Tibial nerve (tissue), 4 donors: ENCODE measurements around the gene TCAP. TPM values are rescaled to one million over a fixed set of nuclear protein-coding genes. Genes with fewer than 3 reads are reported as not detected.

Experiments used
- DNase-seq, 2 donors: peaks; one replicate each; pipeline ENCODE4 v3.0.0-alpha.2; 2019; ENCODE audit warnings: low spot score in 2 of 2
- H3K27ac ChIP-seq, 4 donors: fragments of 200-600 bp; sonication (generic) in 3 of 4; one replicate each; pipeline ENCODE4 v1.5.1; 2017 to 2019; ENCODE audit warnings: mild to moderate bottlenecking in 1 of 4
- H3K27me3 ChIP-seq, 2 donors: fragments of 200-600 bp; sonication (generic) in 1 of 2; one replicate each; pipeline versions ENCODE4 v1.5.1 to v1.6.0; 2017 to 2019
- H3K36me3 ChIP-seq, 3 donors: fragments of 200-600 bp; sonication (generic); one replicate each; pipeline ENCODE4 v1.5.1; 2018 to 2019
- H3K4me1 ChIP-seq, 4 donors: fragments of 200-600 bp; sonication (generic) in 3 of 4; one replicate each; pipeline ENCODE4 v1.5.1; 2017 to 2019
- H3K4me3 ChIP-seq, 4 donors: fragments of 200-600 bp; sonication (generic) in 3 of 4; one replicate each; pipeline ENCODE4 v1.5.1; 2017 to 2019; ENCODE audit warnings: mild to moderate bottlenecking in 1 of 4, moderate library complexity in 1 of 4
- H3K9me3 ChIP-seq, 4 donors: fragments of 200-600 bp; sonication (generic) in 3 of 4; one replicate each; pipeline ENCODE4 v1.5.1; 2017 to 2019
- EP300 ChIP-seq, 2 donors: sonication (generic); formaldehyde crosslinking; IDR thresholded peaks; one replicate each; pipeline ENCODE4 v1.6.1; 2017; ENCODE audit warnings: antibody characterized with exemption in 2 of 2, mild to moderate bottlenecking in 1 of 2
- POLR2A ChIP-seq, 2 donors: fragments of 450-650 bp; IDR thresholded peaks; one replicate each; pipeline ENCODE4 v1.6.1; 2017; ENCODE audit warnings: antibody characterized with exemption in 2 of 2, mild to moderate bottlenecking in 2 of 2, moderate library complexity in 2 of 2
- WGBS, 2 donors: methylation state at CpG; one replicate each; pipeline ENCODE4 v1.1.5; 2018; 5-methylcytosine and 5-hydroxymethylcytosine counted together
- total RNA-seq, 4 donors: library from RNA; depleted of rRNA; stranded (reverse); fragments of >200 nt; gene quantifications; one replicate each; pipeline ENCODE4 v1.1.0, GENCODE V29; 2016
- TF ChIP-seq, protein P1 (sequence below), 5 experiments: fragments of 200-600 bp in 3 of 5; fragments of 450-650 bp in 2 of 5; sonication (generic) in 3 of 5; IDR thresholded peaks; one replicate each; pipeline ENCODE4 v1.5.1; 2016 to 2019; ENCODE audit warnings: antibody characterized with exemption in 5 of 5, mild to moderate bottlenecking in 3 of 5, moderate library complexity in 2 of 5

The TCAP gene
- total RNA-seq, 4 donors from 2014 or later: 0.30 to 5.5 (median 0.61) TPM

DNA sequence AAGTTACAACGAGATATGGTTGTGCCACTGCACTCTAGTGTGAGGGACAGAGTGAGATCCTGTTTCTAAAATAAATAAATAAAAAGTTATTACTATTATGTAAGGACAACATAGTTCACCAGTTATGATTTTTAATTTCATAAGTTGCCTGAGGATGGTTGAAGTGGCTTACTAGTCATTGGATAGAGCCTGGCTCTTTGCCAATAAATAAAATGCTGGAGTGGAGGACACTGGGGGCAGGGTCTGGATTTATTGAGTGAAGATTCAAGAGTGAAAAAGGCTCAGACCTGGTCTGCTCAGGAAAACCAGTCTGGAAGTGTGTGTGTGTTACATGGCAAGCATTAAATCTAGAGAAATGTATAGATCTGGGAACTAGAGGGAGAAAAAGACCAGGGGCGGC lies 26.1 kb upstream of the TCAP start:
- Histone ChIP-seq H3K9me3 (no peaks in the 10 kb centered on the region), H3K4me3 (no peak overlapping the region), H3K36me3 (no peaks in the 10 kb centered on the region), H3K27ac (peak overlapping the region in 2 of 4 donors; percentile 72 to 78), H3K4me1 (peaks cover 0 to 94% (median 51%) of the 10 kb centered on the region in 4 donors), H3K27me3 (no peaks in the 10 kb centered on the region)
- TF ChIP-seq POLR2A (IDR thresholded peaks at IDR 0.05) (no peak), EP300 (IDR thresholded peaks at IDR 0.05) (no peak)
- DNase-seq: no peak
- WGBS, 2 donors: 62 to 68% methylated on average over 2 of the region's 2 CpGs

DNA sequence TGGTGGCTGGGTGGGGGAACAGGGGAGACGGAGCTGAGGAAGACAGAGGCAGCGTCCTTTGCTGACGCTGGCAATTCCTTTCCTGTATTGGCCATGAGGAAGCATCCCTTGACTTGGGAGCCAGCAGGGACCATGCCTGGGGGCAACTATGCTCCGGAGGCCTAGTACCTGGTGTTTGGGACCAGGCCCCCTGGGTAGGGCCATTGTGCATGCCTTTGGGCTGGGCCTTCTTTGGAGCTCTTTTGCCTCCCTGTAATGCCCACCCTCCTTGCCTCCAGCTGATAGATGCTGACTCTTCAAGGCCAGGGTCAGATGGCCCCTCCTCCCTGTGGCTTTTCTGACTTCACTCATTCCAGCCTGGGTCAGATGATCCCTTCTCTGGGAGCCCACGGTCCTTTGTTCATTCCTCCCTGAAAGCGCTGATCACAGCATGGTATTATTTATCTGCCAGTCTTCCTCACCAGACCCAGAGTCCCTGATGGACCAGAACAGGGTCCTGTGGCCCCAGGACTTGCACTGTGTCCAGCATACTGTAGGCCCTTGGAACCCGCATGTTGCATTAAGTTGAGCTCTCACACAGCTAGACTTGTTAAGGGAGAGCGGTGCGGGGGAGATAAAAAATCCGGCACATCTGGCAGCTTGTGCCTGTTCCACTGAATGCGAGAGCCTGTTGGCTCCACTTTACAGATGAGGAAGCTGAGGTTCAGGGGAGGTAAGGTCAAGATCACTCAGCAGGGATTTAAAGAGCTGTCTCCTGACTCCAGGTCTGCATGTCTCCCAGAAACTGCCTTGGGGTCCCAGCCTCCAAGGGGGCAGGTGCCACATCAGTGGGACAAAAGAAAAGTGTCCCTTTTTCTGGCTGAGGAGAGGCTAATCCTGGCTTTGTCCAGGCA lies 25.3 kb upstream of the TCAP start:
- DNase-seq: no peak
- TF ChIP-seq, protein P1, sequence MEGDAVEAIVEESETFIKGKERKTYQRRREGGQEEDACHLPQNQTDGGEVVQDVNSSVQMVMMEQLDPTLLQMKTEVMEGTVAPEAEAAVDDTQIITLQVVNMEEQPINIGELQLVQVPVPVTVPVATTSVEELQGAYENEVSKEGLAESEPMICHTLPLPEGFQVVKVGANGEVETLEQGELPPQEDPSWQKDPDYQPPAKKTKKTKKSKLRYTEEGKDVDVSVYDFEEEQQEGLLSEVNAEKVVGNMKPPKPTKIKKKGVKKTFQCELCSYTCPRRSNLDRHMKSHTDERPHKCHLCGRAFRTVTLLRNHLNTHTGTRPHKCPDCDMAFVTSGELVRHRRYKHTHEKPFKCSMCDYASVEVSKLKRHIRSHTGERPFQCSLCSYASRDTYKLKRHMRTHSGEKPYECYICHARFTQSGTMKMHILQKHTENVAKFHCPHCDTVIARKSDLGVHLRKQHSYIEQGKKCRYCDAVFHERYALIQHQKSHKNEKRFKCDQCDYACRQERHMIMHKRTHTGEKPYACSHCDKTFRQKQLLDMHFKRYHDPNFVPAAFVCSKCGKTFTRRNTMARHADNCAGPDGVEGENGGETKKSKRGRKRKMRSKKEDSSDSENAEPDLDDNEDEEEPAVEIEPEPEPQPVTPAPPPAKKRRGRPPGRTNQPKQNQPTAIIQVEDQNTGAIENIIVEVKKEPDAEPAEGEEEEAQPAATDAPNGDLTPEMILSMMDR (IDR thresholded peaks at IDR 0.05): no peak
- peak in 1 of 2 donors; percentile 26 for TF ChIP-seq EP300 (IDR thresholded peaks at IDR 0.05)
- Histone ChIP-seq H3K36me3 (no peaks in the 10 kb centered on the region), H3K4me1 (peaks cover 0 to 92% (median 50%) of the 10 kb centered on the region in 4 donors), H3K27ac (peak overlapping the region in 2 of 4 donors; percentile 72 to 78), H3K4me3 (no peak overlapping the region), H3K27me3 (no peaks in the 10 kb centered on the region), H3K9me3 (no peaks in the 10 kb centered on the region)
- 67 to 70% methylated on average over 11 of the region's 11 CpGs for WGBS, 2 donors

DNA sequence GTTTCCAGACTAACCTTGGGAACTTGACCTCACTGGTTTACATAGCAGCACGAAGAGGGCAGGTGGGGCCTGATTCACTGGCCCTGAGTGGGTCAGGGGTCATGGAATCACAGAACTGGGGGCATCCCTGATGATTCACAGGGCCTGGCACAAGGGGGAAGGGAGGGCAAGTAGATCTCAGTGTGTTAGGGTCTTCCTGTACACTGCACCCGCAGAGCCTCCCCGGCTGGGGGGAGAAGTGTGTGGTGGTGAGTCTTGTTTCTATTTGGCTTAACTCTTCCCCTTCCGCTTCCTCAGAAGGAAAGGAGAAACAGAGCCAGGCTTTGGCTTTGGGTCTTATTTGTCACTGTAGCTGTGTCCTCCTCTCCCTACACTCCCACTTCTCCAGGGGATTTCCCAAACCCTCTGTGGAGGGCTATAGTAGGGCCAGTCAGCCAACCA lies 24.5 kb upstream of the TCAP start:
- H3K27me3 ChIP-seq: no peaks in the 10 kb centered on the region
- peaks cover 0 to 87% (median 50%) of the 10 kb centered on the region in 4 donors for H3K4me1 ChIP-seq
- 21 to 37% methylated on average over 4 of the region's 4 CpGs for WGBS, 2 donors
- H3K9me3 ChIP-seq: no peaks in the 10 kb centered on the region
- peak overlapping the region in 2 of 4 donors; percentile 72 to 78 for H3K27ac ChIP-seq
- no peak for DNase-seq
- TF ChIP-seq EP300 (IDR thresholded peaks at IDR 0.05) (no peak), POLR2A (IDR thresholded peaks at IDR 0.05) (no peak)
- TF ChIP-seq, protein P1 (IDR thresholded peaks at IDR 0.05): no peak
- H3K36me3 ChIP-seq: no peaks in the 10 kb centered on the region
- H3K4me3 ChIP-seq: no peak overlapping the region

DNA sequence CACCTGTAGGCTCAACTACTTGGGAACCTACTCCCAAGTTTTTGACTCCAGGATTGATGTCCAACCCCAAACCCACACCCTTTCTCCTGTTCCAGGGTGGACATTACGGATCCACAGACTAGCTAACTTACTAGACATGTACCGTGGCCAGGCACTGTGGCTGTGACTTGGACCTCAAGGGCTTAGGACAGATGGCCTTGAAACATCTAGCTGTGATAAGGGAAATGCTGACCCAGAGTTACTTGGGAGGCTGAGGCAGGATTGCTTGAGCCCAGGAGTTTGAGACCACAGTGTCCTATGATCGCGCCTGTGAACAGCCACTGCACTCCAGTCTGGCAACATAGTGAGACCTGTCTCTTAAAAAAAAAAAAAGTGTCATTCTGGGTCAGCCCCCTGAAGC lies 24.1 kb upstream of the TCAP start:
- no peaks in the 10 kb centered on the region for H3K36me3 ChIP-seq
- no peak for DNase-seq
- no peaks in the 10 kb centered on the region for H3K27me3 ChIP-seq
- peak overlapping the region in 1 of 4 donors; percentile 78 for H3K27ac ChIP-seq
- WGBS, 2 donors: 88 to 95% methylated on average over 4 of the region's 4 CpGs
- no peaks in the 10 kb centered on the region for H3K9me3 ChIP-seq
- no peak for TF ChIP-seq EP300 (IDR thresholded peaks at IDR 0.05)
- TF ChIP-seq, protein P1 (IDR thresholded peaks at IDR 0.05): no peak
- no peak for TF ChIP-seq POLR2A (IDR thresholded peaks at IDR 0.05)
- no peak overlapping the region for H3K4me3 ChIP-seq
- H3K4me1 ChIP-seq: peaks cover 0 to 83% (median 46%) of the 10 kb centered on the region in 4 donors

DNA sequence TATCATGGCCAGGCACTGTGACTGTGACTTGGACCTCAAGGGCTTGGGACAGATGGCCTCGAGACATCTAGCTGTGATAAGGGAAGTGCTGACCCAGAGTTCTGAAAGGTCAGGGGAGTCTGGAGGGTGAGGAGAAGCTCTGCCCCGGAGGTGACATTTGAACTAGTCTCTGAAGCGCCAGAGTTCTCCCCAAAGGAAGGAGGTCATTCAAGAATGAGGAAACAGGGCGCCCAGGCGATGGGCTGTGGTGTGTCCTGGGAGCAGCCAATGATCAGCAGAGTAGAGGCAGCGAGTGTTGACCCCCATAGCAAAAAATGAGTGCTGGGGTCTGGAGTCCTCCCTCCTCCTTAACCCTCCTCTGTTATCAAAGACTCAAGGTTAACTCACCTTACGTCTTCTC lies 23.3 kb upstream of the TCAP start:
- TF ChIP-seq EP300 (IDR thresholded peaks at IDR 0.05): no peak
- TF ChIP-seq POLR2A (IDR thresholded peaks at IDR 0.05): no peak
- TF ChIP-seq, protein P1 (IDR thresholded peaks at IDR 0.05): no peak
- Histone ChIP-seq H3K4me1 (peaks cover 0 to 75% (median 40%) of the 10 kb centered on the region in 4 donors), H3K27ac (peak overlapping the region in 2 of 4 donors; percentile 42 to 52), H3K36me3 (no peaks in the 10 kb centered on the region), H3K4me3 (no peak overlapping the region), H3K27me3 (no peaks in the 10 kb centered on the region), H3K9me3 (no peaks in the 10 kb centered on the region)
- WGBS, 2 donors: 56 to 71% methylated on average over 7 of the region's 7 CpGs
- no peak for DNase-seq
